Progenitor cell of endocrine pancreas (in vitro differentiated cells): ENCODE results near the gene GSE1. TPM values are rescaled to one million over a fixed set of nuclear protein-coding genes. Genes with fewer than 3 reads are reported as not detected.
A peak's percentile ranks its signal among the peaks of the same experiment; 100 is the strongest.

Experiments used
- DNase-seq: peaks from one replicate; pipeline ENCODE4 v3.0.0; 2021; ENCODE audit warnings: low spot score; ENCODE audit not compliant: unreplicated experiment
- H3K27ac Mint-ChIP-seq: 2 replicates; pipeline ENCODE4 v1.8.0; 2021; ENCODE audit warnings: mild to moderate bottlenecking, moderate library complexity, mixed read lengths
- H3K27me3 Mint-ChIP-seq: 2 replicates; pipeline ENCODE4 v1.8.0; 2021; ENCODE audit warnings: mixed read lengths
- H3K36me3 Mint-ChIP-seq: 2 replicates; pipeline ENCODE4 v1.8.0; 2022; ENCODE audit warnings: mixed read lengths; ENCODE audit not compliant: insufficient read depth
- H3K4me1 Mint-ChIP-seq: 2 replicates; pipeline ENCODE4 v1.8.0; 2021; ENCODE audit warnings: low read depth, mixed read lengths
- H3K4me3 Mint-ChIP-seq: 2 replicates; pipeline ENCODE4 v1.8.0; 2021; ENCODE audit warnings: low read depth, mild to moderate bottlenecking, moderate library complexity, mixed read lengths
- H3K9me3 Mint-ChIP-seq: 2 replicates; pipeline ENCODE4 v1.8.0; 2021; ENCODE audit warnings: low read depth, mixed read lengths
- CTCF ChIP-seq: fragments of 200-600 bp; sonication (generic); IDR thresholded peaks from one replicate; pipeline ENCODE4 v1.5.0; 2021; ENCODE audit warnings: antibody characterized with exemption, mild to moderate bottlenecking; ENCODE audit not compliant: unreplicated experiment
- total RNA-seq: library from RNA; stranded (reverse); gene quantifications from 2 replicates; pipeline ENCODE4 v1.2.1, GENCODE V29; 2021

GSE1 gene
- total RNA-seq, 1 donor from 2014 or later, result 136 TPM

GRCh38 chr16:85579923-85580580 is 33.1 kb upstream of the GSE1 start:
- Mint-ChIP-seq H3K9me3 (no peaks in the 10 kb centered on the region), H3K27ac (no peak overlapping the region), H3K36me3 (no peaks in the 10 kb centered on the region), H3K4me1 (peaks cover 34% of the 10 kb centered on the region), H3K4me3 (no peak overlapping the region), H3K27me3 (no peaks in the 10 kb centered on the region)
- DNase-seq, result no peak
- no peak for TF ChIP-seq CTCF

GRCh38 chr16:85580684-85581083 is 32.4 kb upstream of the GSE1 start:
- no peaks in the 10 kb centered on the region for H3K36me3 Mint-ChIP-seq
- no peak for TF ChIP-seq CTCF
- no peaks in the 10 kb centered on the region for H3K9me3 Mint-ChIP-seq

GRCh38 chr16:85582229-85582991 is 30.7 kb upstream of the GSE1 start:
- no peak overlapping the region for H3K4me3 Mint-ChIP-seq
- no peak for DNase-seq
- no peaks in the 10 kb centered on the region for H3K36me3 Mint-ChIP-seq
- TF ChIP-seq CTCF, result no peak
- H3K4me1 Mint-ChIP-seq, result peaks cover 31% of the 10 kb centered on the region
- H3K27ac Mint-ChIP-seq, result peak overlapping the region; percentile 38
- no peaks in the 10 kb centered on the region for H3K27me3 Mint-ChIP-seq
- H3K9me3 Mint-ChIP-seq, result no peaks in the 10 kb centered on the region

More at GRCh38 chr16:85580684-85581083, 32.4 kb upstream of the GSE1 start:
- H3K27me3 Mint-ChIP-seq, result no peaks in the 10 kb centered on the region
- H3K4me3 Mint-ChIP-seq, result no peak overlapping the region
- no peak for DNase-seq
- H3K27ac Mint-ChIP-seq, result no peak overlapping the region
- peaks cover 29% of the 10 kb centered on the region for H3K4me1 Mint-ChIP-seq

- Mint-ChIP-seq H3K9me3 (no peaks in the 10 kb centered on the region), H3K4me3 (no peak overlapping the region), H3K4me1 (peaks cover 35% of the 10 kb centered on the region), H3K27me3 (no peaks in the 10 kb centered on the region), H3K27ac (no peak overlapping the region), H3K36me3 (no peaks in the 10 kb centered on the region)
- DNase-seq, result no peak
- TF ChIP-seq CTCF, result no peak
These were observed 29.5 kb upstream of the GSE1 start for GRCh38 chr16:85583491-85584181.

GRCh38 chr16:85584267-85584666 is 28.9 kb upstream of the GSE1 start:
- Mint-ChIP-seq H3K27me3 (no peaks in the 10 kb centered on the region), H3K36me3 (no peaks in the 10 kb centered on the region), H3K4me1 (peaks cover 32% of the 10 kb centered on the region), H3K4me3 (no peak overlapping the region), H3K27ac (no peak overlapping the region), H3K9me3 (no peaks in the 10 kb centered on the region)
- DNase-seq, result no peak
- TF ChIP-seq CTCF, result no peak
